Activated T-cell treated with anti-CD3 and anti-CD28 coated beads, Interleukin-2, amount 50 U/mL, for 24 hours (primary cell): ENCODE measurements around the gene CMTM7.
"Not testable (repeated sequence)": the region's sequence is repeated elsewhere in the genome, so short reads cannot be mapped to it uniquely, and the experiment has no call there.

Source experiments
- DNase-seq: peaks from one replicate; pipeline ENCODE4 v3.0.0-alpha.2; 2020
- H3K27ac Mint-ChIP-seq: 2 replicates; pipeline ENCODE4 v1.8.0; 2020; ENCODE audit warnings: mild to moderate bottlenecking, mixed read lengths
- H3K27me3 Mint-ChIP-seq: 2 replicates; pipeline ENCODE4 v1.8.0; 2020; ENCODE audit warnings: mixed read lengths
- H3K36me3 Mint-ChIP-seq: 2 replicates; pipeline ENCODE4 v1.8.0; 2020; ENCODE audit warnings: low read depth, mixed read lengths
- H3K4me1 Mint-ChIP-seq: 2 replicates; pipeline ENCODE4 v1.8.0; 2020; ENCODE audit warnings: low read depth, mixed read lengths
- H3K4me3 Mint-ChIP-seq: 2 replicates; pipeline ENCODE4 v1.8.0; 2020; ENCODE audit warnings: mild to moderate bottlenecking, moderate library complexity, mixed read lengths
- H3K9me3 Mint-ChIP-seq: 2 replicates; pipeline ENCODE4 v1.8.0; 2020; ENCODE audit warnings: mixed read lengths

The CMTM7 gene

GRCh38 chr3:32460031-32460749, 68.5 kb downstream of the CMTM7 start:
- H3K4me1 Mint-ChIP-seq, result peaks cover 31% of the 10 kb centered on the region
- DNase-seq, result peak; percentile 71
- H3K4me3 Mint-ChIP-seq, result peak overlapping the region; percentile 67

DNA sequence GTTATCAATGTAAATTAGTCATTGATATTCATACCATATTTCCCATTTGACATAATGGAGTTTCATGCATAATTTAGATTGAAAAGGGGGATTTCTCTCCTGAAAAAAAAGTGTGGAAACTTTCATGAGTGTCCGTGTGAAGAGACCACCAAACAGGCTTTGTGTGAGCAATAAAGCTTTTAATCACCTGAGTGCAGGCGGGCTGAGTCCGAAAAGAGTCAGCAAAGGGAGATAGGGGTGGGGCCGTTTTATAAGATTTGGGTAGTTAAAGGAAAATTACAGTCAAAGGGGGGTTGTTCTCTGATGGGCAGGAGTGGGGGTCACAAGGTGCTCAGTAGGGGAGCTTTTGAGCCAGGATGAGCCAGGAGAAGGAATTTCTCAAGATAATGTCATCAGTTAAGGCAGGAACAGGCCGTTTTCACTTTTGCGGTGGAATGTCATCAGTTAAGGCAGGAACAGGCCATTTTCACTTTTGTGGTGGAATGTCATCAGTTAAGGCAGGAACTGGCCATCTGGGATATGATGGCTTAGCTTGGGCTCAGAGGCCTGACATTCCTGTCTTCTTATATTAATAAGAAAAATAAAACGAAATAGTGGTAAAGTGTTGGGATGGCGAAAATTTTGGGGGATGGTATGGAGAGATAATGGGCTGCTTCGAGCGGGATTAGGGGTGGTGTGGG, 69.3 kb downstream of the CMTM7 start:
- Mint-ChIP-seq H3K36me3 (peaks cover 23% of the 10 kb centered on the region), H3K4me3 (peak overlapping the region; percentile 67), H3K4me1 (peaks cover 26% of the 10 kb centered on the region)
- H3K9me3 Mint-ChIP-seq, H3K27me3 Mint-ChIP-seq, DNase-seq, H3K27ac Mint-ChIP-seq: not testable (repeated sequence)

More at GRCh38 chr3:32460031-32460749, 68.5 kb downstream of the CMTM7 start:
- Mint-ChIP-seq H3K9me3 (peaks cover 2% of the 10 kb centered on the region), H3K36me3 (peaks cover 26% of the 10 kb centered on the region), H3K27me3 (no peaks in the 10 kb centered on the region), H3K27ac (no peak overlapping the region)

DNA sequence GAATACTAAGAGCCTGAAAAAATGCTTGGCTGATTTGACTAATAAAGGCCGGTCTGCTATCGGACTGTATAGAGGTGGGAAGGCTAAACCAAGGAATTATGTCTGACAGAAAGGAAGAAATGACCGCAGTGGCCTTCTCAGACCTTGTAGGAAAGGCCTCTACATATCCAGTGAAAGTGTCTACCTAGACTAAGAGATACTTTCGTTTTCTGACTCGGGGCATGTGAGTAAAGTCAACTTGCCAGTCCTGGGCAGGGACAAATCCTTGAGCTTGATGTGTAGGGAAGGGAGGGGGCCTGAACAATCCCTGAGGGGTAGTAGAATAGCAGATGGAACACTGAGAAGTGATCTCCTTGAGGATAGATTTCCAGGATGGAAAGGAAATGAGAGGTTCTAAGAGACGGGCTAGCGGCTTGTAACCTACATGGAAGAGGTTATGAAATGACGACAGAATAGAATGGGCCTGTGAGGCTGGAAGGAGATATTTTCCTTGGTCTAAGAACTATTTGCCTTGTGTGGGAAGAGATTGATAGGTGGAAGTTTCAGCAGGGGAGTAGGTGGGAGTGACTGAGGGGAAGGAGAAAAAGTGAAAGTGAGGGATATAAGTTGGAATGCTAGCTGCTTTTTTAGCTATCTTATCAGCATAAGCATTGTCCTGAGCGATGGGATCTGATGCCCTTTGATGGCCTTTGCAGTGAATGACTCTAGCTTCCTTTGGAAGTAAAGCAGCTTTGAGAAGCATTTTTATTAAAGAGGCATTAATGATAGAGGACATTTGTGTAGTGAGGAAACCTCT, 70.7 kb downstream of the CMTM7 start:
- DNase-seq, H3K27ac Mint-ChIP-seq, H3K4me3 Mint-ChIP-seq, H3K27me3 Mint-ChIP-seq, H3K9me3 Mint-ChIP-seq: not testable (repeated sequence)
- Mint-ChIP-seq H3K36me3 (peaks cover 12% of the 10 kb centered on the region), H3K4me1 (peaks cover 19% of the 10 kb centered on the region)

DNA sequence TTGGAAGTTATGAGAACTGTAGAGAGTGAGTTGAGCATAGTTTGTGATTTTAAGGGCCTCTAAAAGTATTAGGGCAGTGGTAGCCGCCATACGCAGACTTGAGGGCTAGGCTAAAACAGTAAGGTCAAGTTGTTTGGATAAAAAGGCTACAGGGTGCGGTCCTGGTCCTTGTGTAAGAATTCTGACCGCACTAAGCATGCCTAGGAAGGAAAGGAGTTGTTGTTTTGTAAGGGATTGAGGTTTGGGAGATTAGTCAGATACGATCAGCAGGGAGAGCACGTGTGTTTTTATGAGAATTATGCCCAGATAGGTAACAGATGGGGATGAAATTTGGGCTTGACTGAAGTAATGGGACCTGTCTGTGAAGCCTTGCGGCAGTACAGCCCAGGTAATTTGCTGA, 71.8 kb downstream of the CMTM7 start:
- H3K4me3 Mint-ChIP-seq, H3K27ac Mint-ChIP-seq, H3K36me3 Mint-ChIP-seq, DNase-seq, H3K27me3 Mint-ChIP-seq, H3K9me3 Mint-ChIP-seq: not testable (repeated sequence)
- peaks cover 16% of the 10 kb centered on the region for H3K4me1 Mint-ChIP-seq

DNA sequence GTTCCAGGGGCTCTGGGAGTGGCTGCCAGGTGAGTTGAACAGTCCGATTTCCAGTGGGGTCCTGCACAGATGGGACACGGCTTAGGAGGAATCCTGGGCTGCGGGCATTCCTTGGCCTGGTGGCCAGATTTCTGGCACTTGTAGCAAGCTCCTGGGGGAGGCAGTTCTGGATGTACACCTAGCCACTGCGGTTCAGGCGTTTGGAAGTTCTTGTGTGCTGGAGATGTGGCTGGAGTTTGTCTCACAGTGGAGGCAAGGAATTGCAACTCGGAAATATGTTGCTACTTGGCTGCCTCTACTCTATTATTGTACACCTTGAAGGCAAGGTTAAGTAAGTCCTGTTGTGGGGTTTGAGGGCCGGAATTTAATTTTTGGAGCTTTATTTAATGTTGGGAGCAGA, 73.1 kb downstream of the CMTM7 start:
- Mint-ChIP-seq H3K36me3 (peaks cover 12% of the 10 kb centered on the region), H3K4me1 (peaks cover 26% of the 10 kb centered on the region), H3K27ac (peak overlapping the region; percentile 19)
- not testable (repeated sequence) for DNase-seq, H3K4me3 Mint-ChIP-seq, H3K27me3 Mint-ChIP-seq, H3K9me3 Mint-ChIP-seq

DNA sequence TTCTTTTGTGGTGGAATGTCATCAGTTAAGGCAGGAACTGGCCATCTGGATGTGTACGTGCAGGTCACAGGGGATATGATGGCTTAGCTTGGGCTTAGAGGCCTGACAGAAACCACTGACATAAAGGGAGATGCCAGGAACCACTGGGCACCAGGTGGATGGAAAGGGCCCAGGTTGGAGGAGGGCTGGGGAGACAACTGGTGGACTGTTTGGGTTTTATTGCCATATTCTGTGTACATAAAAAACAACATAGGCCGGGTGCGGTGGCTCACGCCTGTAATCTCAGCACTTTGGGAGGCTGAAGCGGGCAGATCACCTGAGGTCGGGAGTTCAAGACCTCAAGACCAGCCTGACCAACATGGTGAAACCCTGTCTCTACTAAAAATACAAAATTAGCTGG, 75.2 kb downstream of the CMTM7 start:
- H3K4me3 Mint-ChIP-seq, DNase-seq, H3K27ac Mint-ChIP-seq, H3K9me3 Mint-ChIP-seq, H3K27me3 Mint-ChIP-seq: not testable (repeated sequence)
- Mint-ChIP-seq H3K4me1 (peaks cover 46% of the 10 kb centered on the region), H3K36me3 (peaks cover 25% of the 10 kb centered on the region)

DNA sequence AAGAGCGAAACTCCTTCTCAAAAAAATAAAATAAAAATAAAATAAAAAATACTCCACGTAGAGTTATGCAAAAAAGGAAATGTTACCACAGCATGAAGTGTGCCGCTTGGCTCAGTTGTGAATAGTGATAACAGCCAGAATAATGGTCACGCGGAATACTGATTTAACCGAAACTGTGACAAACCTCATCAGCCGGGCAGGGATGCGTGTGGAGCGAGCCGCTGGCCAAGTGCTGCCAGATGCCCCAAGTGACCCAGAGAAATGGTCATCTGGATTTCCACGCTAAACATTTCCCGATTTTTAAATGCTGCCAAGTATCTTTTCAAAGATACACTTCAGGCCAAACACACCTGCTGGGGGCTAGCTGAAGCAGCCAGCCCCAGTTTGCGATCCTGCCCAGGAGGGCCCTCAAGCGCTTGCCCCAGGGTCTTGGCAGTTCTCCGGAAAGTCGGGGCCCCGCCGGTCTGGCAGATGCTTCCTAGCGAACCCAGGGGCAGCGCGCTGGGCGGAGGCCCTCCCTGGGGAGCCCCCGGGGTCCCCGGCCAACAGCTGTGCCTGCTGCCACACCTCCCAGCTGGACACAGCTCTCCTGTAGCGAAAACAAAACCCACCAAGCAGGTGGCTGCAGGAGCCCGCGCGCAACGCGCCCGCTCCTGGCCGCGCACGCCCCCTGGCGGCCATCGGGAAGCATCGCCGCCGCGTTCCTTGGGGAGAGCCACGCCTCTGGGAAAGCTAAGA, 75.8 kb downstream of the CMTM7 start:
- Mint-ChIP-seq H3K9me3 (peaks cover 2% of the 10 kb centered on the region), H3K27me3 (no peaks in the 10 kb centered on the region), H3K27ac (peak overlapping the region; percentile 53), H3K4me3 (peak overlapping the region; percentile 14), H3K4me1 (peaks cover 50% of the 10 kb centered on the region), H3K36me3 (peaks cover 32% of the 10 kb centered on the region)
- DNase-seq, result peak; percentile 88

- H3K36me3 Mint-ChIP-seq, result peaks cover 44% of the 10 kb centered on the region
- no peaks in the 10 kb centered on the region for H3K27me3 Mint-ChIP-seq
- no peak overlapping the region for H3K4me3 Mint-ChIP-seq
- peaks cover 56% of the 10 kb centered on the region for H3K4me1 Mint-ChIP-seq
- H3K9me3 Mint-ChIP-seq, result peaks cover 4% of the 10 kb centered on the region
- no peak for DNase-seq
- H3K27ac Mint-ChIP-seq, result peak overlapping the region; percentile 69
Observed at GRCh38 chr3:32469151-32469874, 77.7 kb downstream of the CMTM7 start.

- peak overlapping the region; percentile 69 for H3K27ac Mint-ChIP-seq
- H3K4me3 Mint-ChIP-seq, result no peak overlapping the region
- peaks cover 4% of the 10 kb centered on the region for H3K9me3 Mint-ChIP-seq
- peaks cover 54% of the 10 kb centered on the region for H3K36me3 Mint-ChIP-seq
- H3K27me3 Mint-ChIP-seq, result no peaks in the 10 kb centered on the region
- no peak for DNase-seq
- peaks cover 56% of the 10 kb centered on the region for H3K4me1 Mint-ChIP-seq
Observed at GRCh38 chr3:32470362-32470761, 78.7 kb downstream of the CMTM7 start.

- Mint-ChIP-seq H3K27me3 (no peaks in the 10 kb centered on the region), H3K4me3 (no peak overlapping the region), H3K27ac (peak overlapping the region; percentile 69), H3K9me3 (peaks cover 4% of the 10 kb centered on the region), H3K4me1 (peaks cover 52% of the 10 kb centered on the region), H3K36me3 (peaks cover 55% of the 10 kb centered on the region)
- no peak for DNase-seq
Observed at GRCh38 chr3:32471246-32471645, 79.6 kb downstream of the CMTM7 start.

DNA sequence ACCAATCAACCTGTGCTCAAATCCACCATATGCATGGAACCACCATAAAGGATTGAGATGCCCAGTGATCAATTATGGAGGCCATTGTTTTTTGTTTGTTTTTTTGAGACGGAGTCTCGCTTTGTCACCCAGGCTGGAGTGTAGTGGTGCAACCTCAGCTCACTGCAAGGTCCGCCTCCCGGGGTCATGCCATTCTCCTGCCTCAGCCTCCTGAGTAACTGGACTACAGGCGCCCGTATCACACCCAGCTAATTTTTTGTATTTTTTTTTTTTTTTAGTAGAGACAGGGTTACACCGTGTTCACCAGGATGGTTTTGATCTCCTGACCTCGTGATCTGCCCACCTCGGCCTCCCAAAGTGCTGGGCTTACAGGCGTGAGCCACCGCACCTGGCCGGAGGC, 80.5 kb downstream of the CMTM7 start:
- Mint-ChIP-seq H3K27ac (peak overlapping the region; percentile 29), H3K4me1 (peaks cover 54% of the 10 kb centered on the region), H3K36me3 (peaks cover 61% of the 10 kb centered on the region)
- H3K9me3 Mint-ChIP-seq, H3K4me3 Mint-ChIP-seq, DNase-seq, H3K27me3 Mint-ChIP-seq: not testable (repeated sequence)

DNA sequence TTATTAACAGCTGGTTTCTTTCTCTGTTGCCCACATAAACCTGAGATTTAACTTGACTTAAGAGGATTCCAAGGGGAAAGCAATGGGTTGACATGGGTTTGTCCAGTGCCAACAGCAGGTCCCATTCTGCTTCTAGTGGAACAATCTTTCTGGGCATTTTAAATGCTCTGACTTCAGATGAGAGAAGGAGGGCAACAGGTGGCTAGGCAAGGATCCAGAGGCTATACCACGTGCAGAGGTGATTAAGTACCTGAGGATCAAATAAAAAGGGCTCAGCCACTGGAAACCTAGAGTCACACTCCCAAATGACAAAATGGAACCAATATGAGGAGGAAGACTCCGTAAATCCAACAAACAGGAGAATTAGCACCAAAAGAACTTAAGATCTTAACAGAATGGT, 82.5 kb downstream of the CMTM7 start:
- no peak overlapping the region for H3K4me3 Mint-ChIP-seq
- no peak for DNase-seq
- H3K9me3 Mint-ChIP-seq, result peaks cover 4% of the 10 kb centered on the region
- H3K4me1 Mint-ChIP-seq, result peaks cover 47% of the 10 kb centered on the region
- no peak overlapping the region for H3K27ac Mint-ChIP-seq
- no peaks in the 10 kb centered on the region for H3K27me3 Mint-ChIP-seq
- peaks cover 73% of the 10 kb centered on the region for H3K36me3 Mint-ChIP-seq

DNA sequence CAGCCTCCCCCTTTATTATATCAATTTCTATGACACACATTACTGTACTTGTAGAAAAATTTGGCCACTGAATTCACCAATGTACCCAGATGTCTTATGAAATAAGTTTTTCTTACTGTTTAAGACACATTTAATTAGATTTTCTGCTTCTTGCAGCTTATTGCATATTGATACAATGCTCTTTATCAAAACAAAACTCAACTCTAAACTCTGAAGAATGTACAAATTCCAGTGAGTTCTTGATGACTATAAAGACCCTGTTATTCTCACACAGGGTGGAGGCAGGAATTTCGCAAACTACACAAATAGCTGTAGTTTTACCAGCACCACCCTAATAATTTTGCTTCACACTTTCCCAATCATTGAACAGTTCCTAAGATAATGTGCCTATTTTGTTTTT, 89.0 kb downstream of the CMTM7 start:
- H3K4me3 Mint-ChIP-seq, result no peak overlapping the region
- no peak overlapping the region for H3K27ac Mint-ChIP-seq
- no peaks in the 10 kb centered on the region for H3K9me3 Mint-ChIP-seq
- no peak for DNase-seq
- H3K27me3 Mint-ChIP-seq, result no peaks in the 10 kb centered on the region
- peaks cover 36% of the 10 kb centered on the region for H3K4me1 Mint-ChIP-seq
- peaks cover 78% of the 10 kb centered on the region for H3K36me3 Mint-ChIP-seq
